GM12873 (cell line): ENCODE data around the gene HOXA10.

ENCODE experiments used
- TF ChIP-seq, protein P1 (sequence below): IDR thresholded peaks from 2 replicates; pipeline ENCODE4 v1.5.1; 2012; ENCODE audit warnings: low read depth, mild to moderate bottlenecking, moderate library complexity, low read length, control low read depth; ENCODE audit not compliant: insufficient read depth; ENCODE audit errors: missing control alignments

The HOXA10 gene

DNA sequence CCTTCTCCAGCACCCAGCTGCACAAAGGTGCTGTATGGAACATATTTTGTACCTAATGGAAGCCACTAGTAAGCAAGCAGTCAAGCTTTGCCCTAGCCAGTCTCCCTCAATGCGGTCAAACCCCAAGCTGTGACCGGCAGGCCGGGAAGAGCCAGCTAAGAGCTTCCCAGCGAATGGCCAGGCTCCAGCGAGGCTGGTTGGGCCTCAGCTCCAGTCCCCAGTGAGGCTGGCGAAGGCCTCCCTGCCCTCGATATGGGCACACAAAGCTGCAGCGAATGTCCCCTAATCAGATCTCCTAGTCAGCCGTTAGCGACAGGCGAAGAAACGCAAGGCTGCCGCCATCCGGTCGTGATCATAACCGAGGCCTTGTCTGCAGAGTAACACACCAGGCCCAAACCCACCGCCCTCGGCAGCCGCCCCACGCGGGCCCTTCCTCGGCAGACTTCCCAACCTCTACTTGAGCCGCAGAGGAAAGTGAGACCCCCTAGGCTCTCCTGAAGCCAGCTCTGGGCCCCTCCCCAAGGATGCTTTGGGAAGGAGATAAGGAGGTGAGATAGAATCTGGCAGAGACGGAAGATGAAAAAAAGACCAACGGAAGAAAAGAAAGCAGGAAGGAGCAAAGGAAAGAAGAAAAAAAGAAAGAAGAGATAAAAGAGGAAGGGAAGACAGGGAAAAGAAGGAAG lies 5.7 kb downstream of the HOXA10 start:
- TF ChIP-seq, protein P1, sequence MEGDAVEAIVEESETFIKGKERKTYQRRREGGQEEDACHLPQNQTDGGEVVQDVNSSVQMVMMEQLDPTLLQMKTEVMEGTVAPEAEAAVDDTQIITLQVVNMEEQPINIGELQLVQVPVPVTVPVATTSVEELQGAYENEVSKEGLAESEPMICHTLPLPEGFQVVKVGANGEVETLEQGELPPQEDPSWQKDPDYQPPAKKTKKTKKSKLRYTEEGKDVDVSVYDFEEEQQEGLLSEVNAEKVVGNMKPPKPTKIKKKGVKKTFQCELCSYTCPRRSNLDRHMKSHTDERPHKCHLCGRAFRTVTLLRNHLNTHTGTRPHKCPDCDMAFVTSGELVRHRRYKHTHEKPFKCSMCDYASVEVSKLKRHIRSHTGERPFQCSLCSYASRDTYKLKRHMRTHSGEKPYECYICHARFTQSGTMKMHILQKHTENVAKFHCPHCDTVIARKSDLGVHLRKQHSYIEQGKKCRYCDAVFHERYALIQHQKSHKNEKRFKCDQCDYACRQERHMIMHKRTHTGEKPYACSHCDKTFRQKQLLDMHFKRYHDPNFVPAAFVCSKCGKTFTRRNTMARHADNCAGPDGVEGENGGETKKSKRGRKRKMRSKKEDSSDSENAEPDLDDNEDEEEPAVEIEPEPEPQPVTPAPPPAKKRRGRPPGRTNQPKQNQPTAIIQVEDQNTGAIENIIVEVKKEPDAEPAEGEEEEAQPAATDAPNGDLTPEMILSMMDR: no peak

DNA sequence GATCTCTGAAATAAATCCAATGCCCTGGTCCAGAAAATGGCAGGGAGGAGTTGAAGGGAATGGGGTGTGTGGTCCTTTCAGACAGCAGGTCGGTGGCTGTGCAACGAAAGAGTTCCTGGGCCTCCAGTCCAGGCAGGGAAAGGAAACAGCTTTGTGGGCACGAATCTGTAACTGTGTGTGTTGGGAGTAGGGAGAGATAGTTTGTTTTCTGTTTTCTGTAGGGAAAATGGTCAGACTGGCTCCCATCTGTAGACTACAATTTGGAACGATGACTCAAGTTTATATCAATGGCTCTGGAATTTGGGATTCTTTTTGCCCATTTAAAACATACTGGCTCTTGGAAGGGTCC lies 6.2 kb downstream of the HOXA10 start:
- TF ChIP-seq, protein P1: no peak

DNA sequence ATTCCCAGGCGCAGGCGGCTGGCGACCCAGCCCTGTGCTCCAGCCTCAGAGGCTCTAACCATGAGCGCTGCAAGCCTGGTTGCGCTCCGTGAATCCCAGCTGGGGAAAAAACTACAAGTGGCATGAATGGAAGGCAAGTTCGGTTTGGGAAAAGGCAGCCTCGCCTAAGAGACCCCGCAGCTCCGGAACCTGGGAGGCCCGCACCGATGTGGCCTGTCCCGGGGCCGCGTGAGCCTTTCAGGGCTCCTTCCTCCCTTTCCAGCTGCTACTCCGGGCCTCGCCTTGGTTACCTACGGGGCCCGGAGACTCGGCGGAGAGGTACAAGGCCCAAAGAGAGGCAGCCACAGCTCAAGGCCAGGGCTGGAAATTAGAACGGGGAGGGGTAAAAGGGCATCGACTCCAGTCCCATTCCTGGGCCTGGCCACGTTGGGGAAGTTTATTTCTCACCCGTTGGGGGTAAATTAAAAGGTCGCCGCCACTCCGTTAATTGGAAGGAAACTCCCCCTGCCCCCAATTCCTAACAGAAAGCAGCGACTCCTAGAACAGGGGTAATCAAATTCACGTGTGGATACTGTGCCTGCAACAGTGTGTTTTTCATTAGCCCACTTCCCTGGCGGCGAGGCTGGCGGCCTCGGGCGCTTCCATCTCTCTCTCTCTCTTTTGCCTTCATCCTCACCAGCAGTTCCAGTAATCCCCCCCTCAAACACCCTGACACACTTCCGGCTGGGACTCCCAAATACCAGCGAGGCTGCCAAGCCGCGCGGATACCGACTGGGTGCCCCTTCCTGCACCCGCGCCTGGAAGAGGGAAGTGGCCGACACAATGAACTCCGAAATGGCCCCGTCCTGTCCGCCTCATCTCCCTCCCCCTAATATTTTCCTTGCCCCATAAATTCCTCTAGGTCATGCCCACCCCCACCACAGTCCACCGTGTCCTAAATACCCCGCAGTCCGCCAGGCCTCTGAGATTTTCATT lies 7.3 kb downstream of the HOXA10 start:
- TF ChIP-seq, protein P1: no peak

DNA sequence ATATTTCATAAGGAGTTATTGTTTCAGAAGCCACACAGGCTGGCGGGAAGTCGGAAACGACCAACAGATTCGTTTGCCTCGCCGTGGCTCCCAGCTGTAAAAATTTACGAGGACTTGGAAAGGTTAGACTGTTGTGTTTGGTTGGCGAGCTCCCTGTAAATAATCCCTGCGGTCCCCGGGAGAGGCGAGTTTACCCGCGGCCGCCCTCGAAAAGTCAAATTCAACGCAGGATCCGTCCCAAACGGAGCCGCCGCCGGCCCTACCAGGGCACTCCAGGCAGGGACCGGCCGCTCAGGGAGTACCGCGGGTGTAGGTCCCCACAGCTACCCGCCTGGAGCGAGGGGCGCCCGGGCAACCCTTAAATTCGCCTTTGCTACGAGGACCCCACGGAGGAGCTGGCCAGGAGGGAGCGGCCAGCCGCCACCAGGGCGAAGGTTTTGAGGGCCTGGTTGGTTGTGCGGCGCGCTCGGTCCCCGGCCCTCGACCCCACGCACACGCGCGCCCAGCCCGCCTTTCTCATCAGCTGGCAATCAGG lies 8.1 kb downstream of the HOXA10 start:
- TF ChIP-seq, protein P1: no peak

DNA sequence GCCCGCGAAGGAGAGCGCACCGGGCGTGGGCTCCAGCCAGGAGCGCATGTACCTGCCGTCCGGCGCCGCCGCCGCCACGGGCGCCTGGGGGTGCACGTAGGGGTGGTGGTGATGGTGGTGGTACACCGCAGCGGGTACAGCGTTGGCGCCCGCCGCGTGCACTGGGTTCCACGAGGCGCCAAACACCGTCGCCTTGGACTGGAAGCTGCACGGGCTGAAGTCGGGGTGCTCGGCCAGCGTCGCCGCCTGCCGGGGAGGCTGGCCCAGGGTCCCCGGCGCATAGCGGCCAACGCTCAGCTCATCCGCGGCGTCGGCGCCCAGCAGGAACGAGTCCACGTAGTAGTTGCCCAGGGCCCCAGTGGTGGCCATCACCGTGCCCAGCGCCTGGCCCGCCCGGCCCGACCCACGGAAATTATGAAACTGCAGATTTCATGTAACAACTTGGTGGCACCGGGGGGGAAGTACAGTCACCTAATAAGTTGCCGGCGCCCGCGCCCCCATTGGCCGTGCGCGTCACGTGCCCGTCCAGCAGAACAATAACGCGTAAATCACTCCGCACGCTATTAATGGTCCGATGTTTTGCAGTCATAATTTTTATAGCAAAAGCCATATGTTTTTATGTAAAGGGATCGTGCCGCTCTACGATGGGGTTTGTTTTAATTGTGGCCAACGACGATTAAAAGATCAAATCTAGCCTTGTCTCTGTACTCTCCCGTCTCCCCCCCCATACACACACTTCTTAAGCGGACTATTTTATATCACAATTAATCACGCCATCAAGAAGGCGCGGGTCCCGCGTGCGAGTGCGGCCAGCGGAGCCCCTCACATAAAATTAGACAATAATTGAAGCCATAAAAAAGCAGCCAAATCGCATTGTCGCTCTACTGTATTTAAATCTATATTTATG lies 8.8 kb downstream of the HOXA10 start, which contains the start of gene HOXA9:
TSS of gene HOXA9 (minus strand) at position 449 of the 907 bp plus-strand sequence. CDS start at position 369, 80 bp downstream.
- TF ChIP-seq, protein P1: no peak

DNA sequence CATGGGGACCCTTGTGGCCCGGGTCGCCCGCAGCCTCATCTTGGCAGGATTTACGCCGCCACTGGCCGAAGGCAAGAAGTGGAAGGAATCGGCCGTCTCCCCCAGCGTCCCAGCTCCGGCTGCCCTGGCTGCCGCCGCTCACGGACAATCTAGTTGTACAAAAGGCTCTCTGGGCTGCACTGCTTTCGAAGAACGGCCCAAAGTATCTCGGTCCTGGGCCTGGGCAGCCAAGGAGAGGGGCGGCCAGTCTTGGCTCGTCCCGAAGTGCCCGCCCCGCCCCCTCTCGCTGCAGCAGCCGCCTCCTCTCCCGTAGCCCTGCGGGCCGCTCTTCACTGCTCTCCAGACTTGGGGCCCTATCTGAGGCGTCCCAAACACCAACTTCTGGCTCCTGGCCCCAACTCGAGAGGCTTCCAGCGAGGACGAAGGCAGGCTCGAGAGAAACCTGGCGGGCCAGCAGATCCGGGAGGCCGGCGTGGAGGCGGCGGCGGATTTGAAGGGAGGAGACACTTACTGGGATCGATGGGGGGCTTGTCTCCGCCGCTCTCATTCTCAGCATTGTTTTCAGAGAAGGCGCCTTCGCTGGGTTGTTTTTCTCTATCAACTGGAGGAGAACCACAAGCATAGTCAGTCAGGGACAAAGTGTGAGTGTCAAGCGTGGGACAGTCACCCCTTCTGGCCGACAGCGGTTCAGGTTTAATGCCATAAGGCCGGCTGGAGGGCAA lies 9.6 kb downstream of the HOXA10 start:
- TF ChIP-seq, protein P1: no peak
